Measurements from ENCODE around the gene SH3PXD2B.
"Not testable (repeated sequence)": the region's sequence is repeated elsewhere in the genome, so short reads cannot be mapped to it uniquely, and the experiment has no call there.

Gene SH3PXD2B

GRCh38 chr5:172353271-172353812, 101.0 kb downstream of the SH3PXD2B start:
- WGBS, result 88% methylated on average over 8 of the region's 8 CpGs
- no peaks in the 10 kb centered on the region for H3K4me1 ChIP-seq (ENCODE audit: insufficient read depth, low read length)
- peaks cover 84% of the 10 kb centered on the region for H3K36me3 ChIP-seq (ENCODE audit: insufficient read depth, low read length)
- H3K27me3 ChIP-seq (ENCODE audit: insufficient read depth, low read length), result no peaks in the 10 kb centered on the region
- no peak overlapping the region for H3K4me3 ChIP-seq (ENCODE audit: low read length)
- H3K9ac ChIP-seq (ENCODE audit: low read depth, low read length), result no peak overlapping the region
- no peak overlapping the region for H3K27ac ChIP-seq (ENCODE audit: low read depth, low read length)
- no peaks in the 10 kb centered on the region for H3K9me3 ChIP-seq (ENCODE audit: insufficient read depth, low read depth, low read length)

GRCh38 chr5:172352526-172352925, 101.8 kb downstream of the SH3PXD2B start:
- H3K27ac ChIP-seq (ENCODE audit: low read depth, low read length); H3K9ac ChIP-seq (ENCODE audit: low read depth, low read length); H3K27me3 ChIP-seq (ENCODE audit: insufficient read depth, low read length); H3K4me1 ChIP-seq (ENCODE audit: insufficient read depth, low read length); H3K4me3 ChIP-seq (ENCODE audit: low read length); H3K9me3 ChIP-seq (ENCODE audit: insufficient read depth, low read depth, low read length): not testable (repeated sequence)
- peaks cover 84% of the 10 kb centered on the region for H3K36me3 ChIP-seq (ENCODE audit: insufficient read depth, low read length)
- WGBS, result 90% methylated on average over 7 of the region's 7 CpGs

- Histone ChIP-seq H3K36me3 (ENCODE audit: insufficient read depth, low read length) (peaks cover 87% of the 10 kb centered on the region), H3K27ac (ENCODE audit: low read depth, low read length) (no peak overlapping the region), H3K27me3 (ENCODE audit: insufficient read depth, low read length) (no peaks in the 10 kb centered on the region), H3K4me1 (ENCODE audit: insufficient read depth, low read length) (no peaks in the 10 kb centered on the region), H3K9me3 (ENCODE audit: insufficient read depth, low read depth, low read length) (no peaks in the 10 kb centered on the region), H3K9ac (ENCODE audit: low read depth, low read length) (no peak overlapping the region), H3K4me3 (ENCODE audit: low read length) (no peak overlapping the region)
- 99% methylated on average over 3 of the region's 3 CpGs for WGBS
These were observed 103.0 kb downstream of the SH3PXD2B start for GRCh38 chr5:172351240-172351778.

- Histone ChIP-seq H3K36me3 (ENCODE audit: insufficient read depth, low read length) (peaks cover 88% of the 10 kb centered on the region), H3K27ac (ENCODE audit: low read depth, low read length) (no peak overlapping the region), H3K4me1 (ENCODE audit: insufficient read depth, low read length) (no peaks in the 10 kb centered on the region), H3K9me3 (ENCODE audit: insufficient read depth, low read depth, low read length) (no peaks in the 10 kb centered on the region), H3K9ac (ENCODE audit: low read depth, low read length) (no peak overlapping the region), H3K27me3 (ENCODE audit: insufficient read depth, low read length) (no peaks in the 10 kb centered on the region), H3K4me3 (ENCODE audit: low read length) (no peak overlapping the region)
- 95% methylated on average over 26 of the region's 26 CpGs for WGBS
These were observed 103.8 kb downstream of the SH3PXD2B start for GRCh38 chr5:172350212-172351181.

- H3K9ac ChIP-seq (ENCODE audit: low read depth, low read length); H3K4me1 ChIP-seq (ENCODE audit: insufficient read depth, low read length); H3K9me3 ChIP-seq (ENCODE audit: insufficient read depth, low read depth, low read length); H3K27me3 ChIP-seq (ENCODE audit: insufficient read depth, low read length); H3K4me3 ChIP-seq (ENCODE audit: low read length); H3K27ac ChIP-seq (ENCODE audit: low read depth, low read length): not testable (repeated sequence)
- H3K36me3 ChIP-seq (ENCODE audit: insufficient read depth, low read length), result peaks cover 85% of the 10 kb centered on the region
- WGBS, result 92% methylated on average over 5 of the region's 5 CpGs
These were observed 105.6 kb downstream of the SH3PXD2B start for GRCh38 chr5:172348733-172349132.

- Histone ChIP-seq H3K4me3 (ENCODE audit: low read length) (no peak overlapping the region), H3K36me3 (ENCODE audit: insufficient read depth, low read length) (peaks cover 85% of the 10 kb centered on the region), H3K9ac (ENCODE audit: low read depth, low read length) (no peak overlapping the region), H3K4me1 (ENCODE audit: insufficient read depth, low read length) (no peaks in the 10 kb centered on the region), H3K27ac (ENCODE audit: low read depth, low read length) (no peak overlapping the region), H3K27me3 (ENCODE audit: insufficient read depth, low read length) (no peaks in the 10 kb centered on the region), H3K9me3 (ENCODE audit: insufficient read depth, low read depth, low read length) (no peaks in the 10 kb centered on the region)
- 93% methylated on average over 5 of the region's 5 CpGs for WGBS
These were observed 106.2 kb downstream of the SH3PXD2B start for GRCh38 chr5:172348084-172348483.

GRCh38 chr5:172347496-172348052, 106.8 kb downstream of the SH3PXD2B start:
- Histone ChIP-seq H3K4me3 (ENCODE audit: low read length) (no peak overlapping the region), H3K36me3 (ENCODE audit: insufficient read depth, low read length) (peaks cover 85% of the 10 kb centered on the region), H3K4me1 (ENCODE audit: insufficient read depth, low read length) (no peaks in the 10 kb centered on the region), H3K9ac (ENCODE audit: low read depth, low read length) (no peak overlapping the region), H3K9me3 (ENCODE audit: insufficient read depth, low read depth, low read length) (no peaks in the 10 kb centered on the region), H3K27ac (ENCODE audit: low read depth, low read length) (no peak overlapping the region), H3K27me3 (ENCODE audit: insufficient read depth, low read length) (no peaks in the 10 kb centered on the region)
- 93% methylated on average over 8 of the region's 8 CpGs for WGBS

GRCh38 chr5:172345881-172346280, 108.4 kb downstream of the SH3PXD2B start:
- Histone ChIP-seq H3K27me3 (ENCODE audit: insufficient read depth, low read length) (no peaks in the 10 kb centered on the region), H3K9me3 (ENCODE audit: insufficient read depth, low read depth, low read length) (no peaks in the 10 kb centered on the region), H3K36me3 (ENCODE audit: insufficient read depth, low read length) (peaks cover 76% of the 10 kb centered on the region), H3K9ac (ENCODE audit: low read depth, low read length) (no peak overlapping the region), H3K4me3 (ENCODE audit: low read length) (no peak overlapping the region), H3K27ac (ENCODE audit: low read depth, low read length) (no peak overlapping the region), H3K4me1 (ENCODE audit: insufficient read depth, low read length) (no peaks in the 10 kb centered on the region)
- WGBS, result 95% methylated on average over 9 of the region's 11 CpGs

GRCh38 chr5:172344855-172345409, 109.4 kb downstream of the SH3PXD2B start:
- Histone ChIP-seq H3K9ac (ENCODE audit: low read depth, low read length) (no peak overlapping the region), H3K4me1 (ENCODE audit: insufficient read depth, low read length) (no peaks in the 10 kb centered on the region), H3K27me3 (ENCODE audit: insufficient read depth, low read length) (no peaks in the 10 kb centered on the region), H3K36me3 (ENCODE audit: insufficient read depth, low read length) (peaks cover 71% of the 10 kb centered on the region), H3K9me3 (ENCODE audit: insufficient read depth, low read depth, low read length) (no peaks in the 10 kb centered on the region), H3K4me3 (ENCODE audit: low read length) (no peak overlapping the region), H3K27ac (ENCODE audit: low read depth, low read length) (no peak overlapping the region)
- 96% methylated on average over 3 of the region's 3 CpGs for WGBS

GRCh38 chr5:172343741-172344140, 110.6 kb downstream of the SH3PXD2B start:
- Histone ChIP-seq H3K4me1 (ENCODE audit: insufficient read depth, low read length) (no peaks in the 10 kb centered on the region), H3K9me3 (ENCODE audit: insufficient read depth, low read depth, low read length) (no peaks in the 10 kb centered on the region), H3K27me3 (ENCODE audit: insufficient read depth, low read length) (no peaks in the 10 kb centered on the region), H3K4me3 (ENCODE audit: low read length) (no peak overlapping the region), H3K9ac (ENCODE audit: low read depth, low read length) (no peak overlapping the region), H3K27ac (ENCODE audit: low read depth, low read length) (no peak overlapping the region), H3K36me3 (ENCODE audit: insufficient read depth, low read length) (peaks cover 71% of the 10 kb centered on the region)
- 91% methylated on average over 2 of the region's 2 CpGs for WGBS

GRCh38 chr5:172342918-172343317, 111.4 kb downstream of the SH3PXD2B start:
- peaks cover 65% of the 10 kb centered on the region for H3K36me3 ChIP-seq (ENCODE audit: insufficient read depth, low read length)
- no peak overlapping the region for H3K4me3 ChIP-seq (ENCODE audit: low read length)

More at GRCh38 chr5:172342918-172343317, 111.4 kb downstream of the SH3PXD2B start:
- H3K27me3 ChIP-seq (ENCODE audit: insufficient read depth, low read length), result no peaks in the 10 kb centered on the region
- no peak overlapping the region for H3K27ac ChIP-seq (ENCODE audit: low read depth, low read length)
- H3K9me3 ChIP-seq (ENCODE audit: insufficient read depth, low read depth, low read length), result no peaks in the 10 kb centered on the region
- H3K4me1 ChIP-seq (ENCODE audit: insufficient read depth, low read length), result no peaks in the 10 kb centered on the region
- no peak overlapping the region for H3K9ac ChIP-seq (ENCODE audit: low read depth, low read length)
- WGBS, result 99% methylated on average over 7 of the region's 7 CpGs
